Epidermal melanocyte (primary cell): Measurements from ENCODE around the gene SLC25A41.

Source experiments
- DNase-seq: peaks from one replicate; pipeline ENCODE4 v3.0.0; 2011; ENCODE audit warnings: low spot score; ENCODE audit not compliant: insufficient read length

SLC25A41 gene

GRCh38 chr19:6433663-6434062 lies at the start of gene SLC25A41:
Gene SLC25A41, minus strand, starts transcription at chr19:6433763. Its CDS starts 70 bp downstream, at chr19:6433693.
- DNase-seq: no peak

GRCh38 chr19:6483235-6483634 lies 49.7 kb upstream of the SLC25A41 start:
- peak; percentile 3 for DNase-seq

GRCh38 chr19:6482343-6482686 lies 48.8 kb upstream of the SLC25A41 start:
- DNase-seq: no peak

GRCh38 chr19:6481541-6482342 lies 48.2 kb upstream of the SLC25A41 start, which contains the start of gene DENND1C:
Gene DENND1C, minus strand, starts transcription at chr19:6481787. Its CDS starts 92 bp downstream, at chr19:6481695.
- DNase-seq: no peak

GRCh38 chr19:6480848-6481415 lies 47.4 kb upstream of the SLC25A41 start:
- DNase-seq: no peak

GRCh38 chr19:6479836-6480398 lies 46.4 kb upstream of the SLC25A41 start:
- no peak for DNase-seq

- DNase-seq: no peak
Observed at GRCh38 chr19:6478815-6479214, 45.3 kb upstream of the SLC25A41 start.

- DNase-seq: no peak
Observed at GRCh38 chr19:6476896-6477431, 43.4 kb upstream of the SLC25A41 start.

- peak; percentile 38 for DNase-seq
Observed at GRCh38 chr19:6476155-6476895, 42.8 kb upstream of the SLC25A41 start.

GRCh38 chr19:6475321-6476108 lies 42.0 kb upstream of the SLC25A41 start:
- no peak for DNase-seq

GRCh38 chr19:6473647-6474046 lies 40.1 kb upstream of the SLC25A41 start:
- DNase-seq: no peak

- no peak for DNase-seq
Observed at GRCh38 chr19:6472713-6473112, 39.1 kb upstream of the SLC25A41 start.

GRCh38 chr19:6471076-6471475 lies 37.5 kb upstream of the SLC25A41 start:
- no peak for DNase-seq

GRCh38 chr19:6470173-6470572 lies 36.6 kb upstream of the SLC25A41 start:
- DNase-seq: no peak

- no peak for DNase-seq
Observed at GRCh38 chr19:6467384-6467783, 33.8 kb upstream of the SLC25A41 start.

- DNase-seq: no peak
Observed at GRCh38 chr19:6466526-6467248, 33.1 kb upstream of the SLC25A41 start.

GRCh38 chr19:6465663-6466062 lies 32.1 kb upstream of the SLC25A41 start:
- DNase-seq: no peak

- no peak for DNase-seq
Observed at GRCh38 chr19:6465006-6465405, 31.4 kb upstream of the SLC25A41 start.

- DNase-seq: no peak
Observed at GRCh38 chr19:6464070-6464873, 30.7 kb upstream of the SLC25A41 start, which contains the start of gene CRB3. Gene CRB3, plus strand, starts transcription at chr19:6464271. Its CDS starts 431 bp downstream, at chr19:6464702.
